Measurements from ENCODE around the gene KBTBD2. TPM values are rescaled to one million over a fixed set of nuclear protein-coding genes. Genes with fewer than 3 reads are reported as not detected.
"Not testable (repeated sequence)": the region's sequence is repeated elsewhere in the genome, so short reads cannot be mapped to it uniquely, and the experiment has no call there.

Gene KBTBD2
- total and polyA plus RNA-seq, 3 donors from 2014 or later: 45.0 to 48.1 (median 45.8) TPM

DNA sequence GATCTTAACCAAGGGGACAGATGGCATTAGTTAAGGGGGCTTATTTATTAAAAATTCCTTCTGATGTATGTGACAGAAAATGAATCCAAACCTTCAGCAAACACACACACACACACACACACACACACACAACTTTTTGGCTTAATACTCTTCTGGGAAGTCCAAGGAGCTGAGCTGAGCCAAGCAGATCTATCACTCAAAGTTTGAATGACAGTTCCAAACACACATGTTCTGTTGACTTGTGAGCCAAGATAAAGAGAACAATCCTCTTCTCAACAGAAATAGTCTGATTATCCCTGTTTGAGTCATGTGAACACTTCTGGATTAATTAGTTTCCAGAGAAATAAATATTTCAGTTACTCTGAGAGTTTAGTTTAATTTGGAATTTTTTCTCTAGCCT is 31.5 kb downstream of the KBTBD2 start:
- Histone ChIP-seq H3K27me3 (no peaks in the 10 kb centered on the region), H3K36me3 (ENCODE audit: low read depth, missing control alignments) (no peaks in the 10 kb centered on the region), H3K4me3 (no peak overlapping the region)

DNA sequence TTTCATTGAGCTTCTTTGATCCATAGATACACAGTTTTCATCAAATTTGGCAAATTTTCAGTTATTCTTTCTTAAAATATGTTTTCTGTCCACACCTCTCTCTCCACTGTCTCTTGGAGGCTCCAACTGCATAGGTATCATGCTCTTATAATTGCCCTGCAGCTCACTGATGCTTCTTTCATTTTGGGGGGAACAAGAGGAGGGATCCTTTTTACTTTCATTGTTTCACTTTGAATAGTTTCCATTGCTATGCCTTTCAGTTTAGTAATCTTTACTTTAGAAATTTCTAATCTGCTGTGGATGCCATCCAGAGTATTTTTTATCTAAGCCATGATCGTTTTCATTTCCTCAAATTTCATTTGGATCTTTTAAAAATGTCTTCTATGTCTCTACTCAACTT is 32.9 kb downstream of the KBTBD2 start:
- Histone ChIP-seq H3K27ac (no peak overlapping the region), H3K9me3 (no peaks in the 10 kb centered on the region), H3K4me3 (no peak overlapping the region), H3K27me3 (no peaks in the 10 kb centered on the region), H3K36me3 (ENCODE audit: low read depth, missing control alignments) (no peaks in the 10 kb centered on the region), H3K4me1 (peaks cover 3% of the 10 kb centered on the region)
- intact Hi-C loops (cut with DNase I; ENCODE audit: low total_unique reads): no loop called here
- 43 to 71% methylated on average over 1 of the region's 1 CpG for WGBS, 2 donors
- TF ChIP-seq, protein P1, sequence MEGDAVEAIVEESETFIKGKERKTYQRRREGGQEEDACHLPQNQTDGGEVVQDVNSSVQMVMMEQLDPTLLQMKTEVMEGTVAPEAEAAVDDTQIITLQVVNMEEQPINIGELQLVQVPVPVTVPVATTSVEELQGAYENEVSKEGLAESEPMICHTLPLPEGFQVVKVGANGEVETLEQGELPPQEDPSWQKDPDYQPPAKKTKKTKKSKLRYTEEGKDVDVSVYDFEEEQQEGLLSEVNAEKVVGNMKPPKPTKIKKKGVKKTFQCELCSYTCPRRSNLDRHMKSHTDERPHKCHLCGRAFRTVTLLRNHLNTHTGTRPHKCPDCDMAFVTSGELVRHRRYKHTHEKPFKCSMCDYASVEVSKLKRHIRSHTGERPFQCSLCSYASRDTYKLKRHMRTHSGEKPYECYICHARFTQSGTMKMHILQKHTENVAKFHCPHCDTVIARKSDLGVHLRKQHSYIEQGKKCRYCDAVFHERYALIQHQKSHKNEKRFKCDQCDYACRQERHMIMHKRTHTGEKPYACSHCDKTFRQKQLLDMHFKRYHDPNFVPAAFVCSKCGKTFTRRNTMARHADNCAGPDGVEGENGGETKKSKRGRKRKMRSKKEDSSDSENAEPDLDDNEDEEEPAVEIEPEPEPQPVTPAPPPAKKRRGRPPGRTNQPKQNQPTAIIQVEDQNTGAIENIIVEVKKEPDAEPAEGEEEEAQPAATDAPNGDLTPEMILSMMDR (IDR thresholded peaks at IDR 0.05): no peak
- DNase-seq: no peak

More for the DNA sequence above, 31.5 kb downstream of the KBTBD2 start:
- intact Hi-C loops (cut with DNase I; ENCODE audit: low total_unique reads): no loop called here
- Histone ChIP-seq H3K9me3 (no peaks in the 10 kb centered on the region), H3K27ac (no peak overlapping the region), H3K4me1 (peaks cover 3% of the 10 kb centered on the region)
- no peak for DNase-seq
- TF ChIP-seq POLR2A (IDR thresholded peaks at IDR 0.05): no peak
- TF ChIP-seq, protein P1 (IDR thresholded peaks at IDR 0.05): no peak

DNA sequence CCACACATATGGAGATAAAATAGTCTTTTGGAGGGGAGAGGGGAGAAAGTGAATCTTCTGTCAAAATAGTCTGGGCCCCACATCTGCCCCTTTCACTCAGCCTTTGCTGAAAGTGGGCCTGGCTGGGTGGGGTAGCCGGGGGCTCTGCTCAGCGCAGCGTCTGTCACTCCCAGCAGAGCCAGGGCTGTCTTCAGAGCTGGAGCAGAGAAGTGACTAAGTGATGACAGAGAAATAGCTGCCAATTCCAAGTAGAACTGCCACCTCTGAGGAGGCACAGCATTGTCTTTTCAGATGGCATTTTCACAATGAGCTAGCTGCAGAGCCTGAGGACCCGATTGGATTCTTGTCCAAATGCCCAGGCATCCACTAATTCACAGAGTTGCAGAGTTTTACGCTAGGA is 34.5 kb downstream of the KBTBD2 start:
- 78 to 93% methylated on average over 5 of the region's 5 CpGs for WGBS, 2 donors
- intact Hi-C loops (cut with DNase I; ENCODE audit: low total_unique reads); H3K36me3 ChIP-seq (ENCODE audit: low read depth, missing control alignments); H3K27me3 ChIP-seq; H3K9me3 ChIP-seq; H3K27ac ChIP-seq; H3K4me1 ChIP-seq; DNase-seq; H3K4me3 ChIP-seq: not testable (repeated sequence)

DNA sequence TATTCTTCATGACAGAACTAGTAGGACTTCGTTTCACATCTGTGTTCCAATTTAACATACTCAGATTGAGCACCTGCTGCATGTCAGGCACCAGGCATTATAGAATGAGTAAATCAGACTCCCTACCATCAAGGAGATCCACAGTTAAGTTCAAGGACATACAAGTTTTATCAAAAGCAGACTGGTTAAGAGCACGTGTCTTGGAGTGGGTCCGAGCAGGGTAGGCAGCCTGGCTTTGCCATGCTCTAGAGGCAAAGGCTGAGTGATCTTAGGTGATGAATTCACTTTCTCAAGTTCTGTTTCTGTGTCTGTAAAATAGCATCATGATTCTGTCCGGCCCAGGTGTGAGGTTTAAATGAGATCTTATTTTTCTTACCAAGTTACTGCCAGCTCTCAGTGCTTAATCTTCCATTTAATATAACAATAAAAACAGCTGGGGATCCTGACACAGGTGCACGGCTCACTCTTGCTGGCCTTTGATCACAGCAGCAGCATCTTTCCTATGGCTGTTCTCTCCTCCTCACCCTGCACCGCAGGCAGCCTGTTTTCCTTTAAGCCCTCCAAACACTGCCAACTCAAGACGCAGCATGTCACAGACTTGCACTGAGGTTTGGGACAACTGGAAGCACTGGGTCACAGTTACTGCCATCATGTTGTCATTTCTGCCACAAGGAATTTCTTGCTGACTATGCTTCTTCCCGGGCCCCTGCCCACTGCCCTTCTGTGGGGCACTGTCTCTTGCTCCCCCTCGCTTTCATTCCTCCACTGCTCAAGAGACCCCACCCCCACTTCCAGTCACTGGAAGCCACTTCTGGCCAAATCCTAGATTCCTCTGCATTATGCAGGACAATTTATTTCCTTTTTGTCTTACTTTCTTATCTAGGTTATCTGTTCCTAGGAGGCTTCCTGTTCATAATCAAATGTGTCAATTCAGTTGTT is 35.5 kb downstream of the KBTBD2 start:
- intact Hi-C loops (cut with DNase I; ENCODE audit: low total_unique reads); DNase-seq; H3K36me3 ChIP-seq (ENCODE audit: low read depth, missing control alignments); H3K4me1 ChIP-seq; H3K4me3 ChIP-seq; H3K27ac ChIP-seq; H3K27me3 ChIP-seq; H3K9me3 ChIP-seq: not testable (repeated sequence)
- 58 to 60% methylated on average over 9 of the region's 9 CpGs for WGBS, 2 donors

DNA sequence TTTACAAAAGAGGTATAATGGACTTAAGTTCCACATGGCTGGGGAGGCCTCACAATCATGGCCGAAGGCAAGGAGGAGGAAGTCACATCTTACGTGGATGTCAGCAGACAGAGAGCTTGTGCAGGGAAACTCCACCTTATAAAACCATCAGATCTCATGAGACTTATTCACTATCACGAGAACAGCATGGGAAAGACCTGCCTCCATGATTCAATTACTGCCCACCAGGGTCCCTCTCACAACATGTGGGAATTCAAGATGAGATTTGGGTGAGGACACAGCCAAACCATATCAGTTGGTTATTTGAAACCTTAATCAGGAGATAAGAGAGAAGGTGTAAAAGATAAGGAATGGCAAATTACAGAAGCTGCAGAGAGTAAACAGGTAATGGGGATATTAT is 40.9 kb downstream of the KBTBD2 start:
- H3K9me3 ChIP-seq; H3K36me3 ChIP-seq (ENCODE audit: low read depth, missing control alignments); DNase-seq; H3K4me3 ChIP-seq; H3K27me3 ChIP-seq; H3K27ac ChIP-seq; H3K4me1 ChIP-seq; intact Hi-C loops (cut with DNase I; ENCODE audit: low total_unique reads): not testable (repeated sequence)
- 50 to 100% methylated on average over 2 of the region's 3 CpGs for WGBS, 2 donors

DNA sequence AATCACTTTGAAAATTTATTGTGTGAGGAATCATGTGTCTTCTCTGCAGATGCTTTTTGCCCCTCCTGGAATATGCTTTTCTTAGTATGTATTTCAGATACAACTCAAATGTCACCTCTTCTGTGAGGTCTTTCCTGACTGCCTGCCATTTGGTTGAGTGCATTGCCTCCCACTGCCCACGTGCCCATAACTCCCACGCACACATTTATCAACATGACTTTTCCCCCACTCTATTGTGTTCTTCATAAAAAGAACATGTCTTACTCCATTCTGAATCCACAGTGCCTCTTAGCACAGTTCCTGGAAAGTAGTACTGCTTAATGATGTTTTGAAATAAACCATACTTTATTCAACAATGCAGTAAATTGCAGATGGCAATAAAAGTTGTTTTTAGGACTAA is 42.9 kb downstream of the KBTBD2 start:
- not testable (repeated sequence) for DNase-seq; H3K4me3 ChIP-seq; H3K27me3 ChIP-seq; H3K36me3 ChIP-seq (ENCODE audit: low read depth, missing control alignments); H3K9me3 ChIP-seq; H3K4me1 ChIP-seq; H3K27ac ChIP-seq
- WGBS, 2 donors: 45 to 56% methylated on average over 2 of the region's 2 CpGs
- intact Hi-C loops (cut with DNase I; ENCODE audit: low total_unique reads): loop anchor here (10.0 kb wide), 1 partner anchor 96 kb away; no protein-coding TSS in a partner anchor

Measured in testis (tissue), 3 donors.